Astrocyte (in vitro differentiated cells and primary cell): ENCODE measurements around the gene MRPS9. TPM values are rescaled to one million over a fixed set of nuclear protein-coding genes. Genes with fewer than 3 reads are reported as not detected.

Experiments
- DNase-seq: peaks from one replicate; pipeline ENCODE4 v3.0.0-alpha.2; 2010; ENCODE audit warnings: low read depth
- FAIRE-seq: peaks from 2 replicates; lab custom pipeline; 2011; peaks lifted over from hg19 to GRCh38; lab: Jason Lieb, UNC
- H2AFZ ChIP-seq: 2 replicates; pipeline ENCODE4 v1.6.0; 2012; ENCODE audit warnings: low read depth, low read length, inconsistent platforms
- H3K27ac ChIP-seq: 2 replicates; pipeline ENCODE4 v1.5.1; 2011; ENCODE audit warnings: low read depth, low read length, inconsistent platforms
- H3K27me3 ChIP-seq: 2 replicates; pipeline ENCODE4 v1.6.0; 2011; ENCODE audit warnings: low read length, inconsistent platforms; ENCODE audit not compliant: insufficient read depth
- H3K36me3 ChIP-seq: 2 replicates; pipeline ENCODE4 v1.5.1; 2011; ENCODE audit warnings: low read length, inconsistent platforms; ENCODE audit not compliant: insufficient read depth
- H3K4me1 ChIP-seq: 2 replicates; pipeline ENCODE4 v1.5.1; 2011; ENCODE audit warnings: low read length, inconsistent platforms; ENCODE audit not compliant: insufficient read depth
- H3K4me2 ChIP-seq: 2 replicates; pipeline ENCODE4 v1.6.0; 2012; ENCODE audit warnings: low read length, inconsistent platforms
- H3K4me3 ChIP-seq: 2 replicates; pipeline ENCODE4 v1.5.1; 2011; ENCODE audit warnings: low read depth, mild to moderate bottlenecking, low read length, inconsistent platforms; ENCODE audit not compliant: insufficient read depth
- H3K79me2 ChIP-seq: 2 replicates; pipeline ENCODE4 v1.6.0; 2012; ENCODE audit warnings: mild to moderate bottlenecking, low read length, inconsistent platforms; ENCODE audit not compliant: insufficient read depth
- H3K9ac ChIP-seq: 2 replicates; pipeline ENCODE4 v1.6.0; 2012; ENCODE audit warnings: mild to moderate bottlenecking, low read length, inconsistent platforms
- H3K9me3 ChIP-seq: 2 replicates; pipeline ENCODE4 v1.5.1; 2012; ENCODE audit warnings: low read depth, mild to moderate bottlenecking, low read length, inconsistent platforms; ENCODE audit not compliant: insufficient read depth
- H4K20me1 ChIP-seq: 2 replicates; pipeline ENCODE4 v1.6.0; 2012; ENCODE audit warnings: low read length, inconsistent platforms; ENCODE audit not compliant: insufficient read depth
- H3K27ac Mint-ChIP-seq: one replicate; pipeline ENCODE4 v1.8.0; 2021; ENCODE audit warnings: mild to moderate bottlenecking, mixed read lengths; ENCODE audit not compliant: unreplicated experiment
- H3K27me3 Mint-ChIP-seq: one replicate; pipeline ENCODE4 v1.8.0; 2021; ENCODE audit warnings: low read depth, mixed read lengths; ENCODE audit not compliant: unreplicated experiment
- H3K36me3 Mint-ChIP-seq: one replicate; pipeline ENCODE4 v1.8.0; 2021; ENCODE audit warnings: low read depth, mixed read lengths; ENCODE audit not compliant: unreplicated experiment
- H3K4me1 Mint-ChIP-seq: one replicate; pipeline ENCODE4 v1.8.0; 2021; ENCODE audit warnings: low read depth, mixed read lengths; ENCODE audit not compliant: unreplicated experiment
- H3K4me3 Mint-ChIP-seq: one replicate; pipeline ENCODE4 v1.8.0; 2021; ENCODE audit warnings: mild to moderate bottlenecking, moderate library complexity, mixed read lengths; ENCODE audit not compliant: unreplicated experiment
- H3K9me3 Mint-ChIP-seq: one replicate; pipeline ENCODE4 v1.8.0; 2021; ENCODE audit warnings: mild to moderate bottlenecking, mixed read lengths; ENCODE audit not compliant: unreplicated experiment
- CTCF ChIP-seq: IDR thresholded peaks from 2 replicates; pipeline ENCODE4 v1.5.1; 2011; ENCODE audit warnings: low read depth, mild to moderate bottlenecking, inconsistent platforms, low read length, moderate library complexity; ENCODE audit not compliant: insufficient read depth
- EZH2 ChIP-seq: IDR thresholded peaks from 2 replicates; pipeline ENCODE4 v1.6.1; 2012; ENCODE audit warnings: mild to moderate bottlenecking, low read length, inconsistent platforms; ENCODE audit not compliant: insufficient read depth
- total RNA-seq: library from RNA; stranded (reverse); gene quantifications from 2 replicates; pipeline ENCODE4 v1.2.1, GENCODE V29; 2021

MRPS9 gene
- total RNA-seq, 1 donor from 2014 or later = 32.3 TPM

GRCh38 chr2:105139556-105140239, 101.8 kb downstream of the MRPS9 start:
- TF ChIP-seq CTCF (no peak), EZH2 (no peak)
- peaks cover 2% of the 10 kb centered on the region for H3K9me3 Mint-ChIP-seq
- H3K36me3 Mint-ChIP-seq = no peaks in the 10 kb centered on the region
- H3K9ac ChIP-seq = no peak overlapping the region
- H3K4me1 ChIP-seq = peaks cover 3% of the 10 kb centered on the region
- no peak overlapping the region for H2AFZ ChIP-seq
- peaks cover 9% of the 10 kb centered on the region for H3K27me3 Mint-ChIP-seq
- H3K79me2 ChIP-seq = no peaks in the 10 kb centered on the region
- FAIRE-seq (no peak), DNase-seq (peak; percentile 65)
- peaks cover 4% of the 10 kb centered on the region for H3K27me3 ChIP-seq
- H3K9me3 ChIP-seq = no peaks in the 10 kb centered on the region
- H3K27ac ChIP-seq = no peak overlapping the region
- H3K4me2 ChIP-seq = peak overlapping the region; percentile 21
- H3K4me3 ChIP-seq = no peak overlapping the region
- H3K27ac Mint-ChIP-seq = no peak overlapping the region
- H3K36me3 ChIP-seq = no peaks in the 10 kb centered on the region
- H3K4me3 Mint-ChIP-seq = no peak overlapping the region
- peaks cover 10% of the 10 kb centered on the region for H3K4me1 Mint-ChIP-seq
- H4K20me1 ChIP-seq = no peaks in the 10 kb centered on the region

- H3K9me3 ChIP-seq = no peaks in the 10 kb centered on the region
- H4K20me1 ChIP-seq = no peaks in the 10 kb centered on the region
- no peaks in the 10 kb centered on the region for H3K36me3 ChIP-seq
- peaks cover 14% of the 10 kb centered on the region for H3K27me3 Mint-ChIP-seq
- H3K27ac ChIP-seq = no peak overlapping the region
- H2AFZ ChIP-seq = no peak overlapping the region
- H3K27me3 ChIP-seq = peaks cover 5% of the 10 kb centered on the region
- FAIRE-seq (no peak), DNase-seq (peak; percentile 23)
- no peak overlapping the region for H3K4me3 Mint-ChIP-seq
- peaks cover 2% of the 10 kb centered on the region for H3K9me3 Mint-ChIP-seq
- no peak overlapping the region for H3K9ac ChIP-seq
- H3K27ac Mint-ChIP-seq = no peak overlapping the region
- no peaks in the 10 kb centered on the region for H3K79me2 ChIP-seq
- peaks cover 4% of the 10 kb centered on the region for H3K4me1 ChIP-seq
- no peaks in the 10 kb centered on the region for H3K36me3 Mint-ChIP-seq
- TF ChIP-seq EZH2 (no peak), CTCF (no peak)
- no peak overlapping the region for H3K4me2 ChIP-seq
- H3K4me3 ChIP-seq = no peak overlapping the region
- peaks cover 11% of the 10 kb centered on the region for H3K4me1 Mint-ChIP-seq
Measured at GRCh38 chr2:105140240-105140568, 102.3 kb downstream of the MRPS9 start.

GRCh38 chr2:105141099-105141614, 103.3 kb downstream of the MRPS9 start:
- no peaks in the 10 kb centered on the region for H4K20me1 ChIP-seq
- no peak overlapping the region for H3K9ac ChIP-seq
- Mint-ChIP-seq H3K27me3 (peaks cover 16% of the 10 kb centered on the region), H3K9me3 (peaks cover 2% of the 10 kb centered on the region), H3K4me1 (peaks cover 11% of the 10 kb centered on the region), H3K36me3 (no peaks in the 10 kb centered on the region), H3K4me3 (no peak overlapping the region), H3K27ac (no peak overlapping the region)
- FAIRE-seq = no peak
- H2AFZ ChIP-seq = no peak overlapping the region
- peaks cover 4% of the 10 kb centered on the region for H3K4me1 ChIP-seq
- H3K9me3 ChIP-seq = no peaks in the 10 kb centered on the region
- no peak for DNase-seq
- no peaks in the 10 kb centered on the region for H3K79me2 ChIP-seq
- H3K27me3 ChIP-seq = peaks cover 5% of the 10 kb centered on the region
- TF ChIP-seq EZH2 (no peak), CTCF (no peak)
- H3K4me3 ChIP-seq = no peak overlapping the region
- no peaks in the 10 kb centered on the region for H3K36me3 ChIP-seq
- H3K4me2 ChIP-seq = no peak overlapping the region
- no peak overlapping the region for H3K27ac ChIP-seq
